Suprapubic skin (tissue), 4 donors: ENCODE measurements around the gene RBM43.

ENCODE experiments used
- EP300 ChIP-seq: sonication (generic); formaldehyde crosslinking; IDR thresholded peaks from one replicate; pipeline ENCODE4 v1.6.1; 2017; ENCODE audit warnings: antibody characterized with exemption
- POLR2A ChIP-seq, 2 donors: fragments of 450-650 bp; IDR thresholded peaks; one replicate each; pipeline ENCODE4 v1.6.1; 2017; ENCODE audit warnings: antibody characterized with exemption in 2 of 2, mild to moderate bottlenecking in 2 of 2, moderate library complexity in 2 of 2
- POLR2AphosphoS5 ChIP-seq, 3 donors: sonication (generic); formaldehyde crosslinking; IDR thresholded peaks; one replicate each; pipeline ENCODE4 v1.6.1; 2017; ENCODE audit warnings: antibody characterized with exemption in 3 of 3
- TF ChIP-seq, protein P1 (sequence below), 2 donors: fragments of 200-600 bp in 1 of 2; fragments of 450-650 bp in 1 of 2; sonication (generic) in 1 of 2; IDR thresholded peaks; one replicate each; pipeline ENCODE4 v1.5.1; 2016 to 2019; ENCODE audit warnings: antibody characterized with exemption in 2 of 2, mild to moderate bottlenecking in 1 of 2, moderate library complexity in 1 of 2

DNA sequence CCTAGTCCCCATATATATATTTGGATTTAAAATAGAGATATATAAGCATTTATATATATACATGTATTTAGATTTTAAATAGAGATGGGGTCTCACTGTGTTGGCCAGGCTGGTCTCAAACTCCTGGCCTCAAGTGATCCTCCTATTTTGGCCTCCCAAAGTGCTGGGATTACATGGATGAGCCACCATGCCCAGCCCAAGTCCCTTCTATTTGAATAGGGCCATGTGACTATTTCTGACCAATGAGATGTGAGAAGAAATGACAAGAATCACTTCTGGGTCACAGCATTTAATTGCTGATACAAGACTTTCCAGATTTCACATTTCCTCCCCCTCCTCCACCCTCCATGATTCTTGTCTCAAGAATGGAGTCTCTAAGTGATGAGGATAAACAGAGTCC, 6.4 kb upstream of the RBM43 start:
- TF ChIP-seq, protein P1, sequence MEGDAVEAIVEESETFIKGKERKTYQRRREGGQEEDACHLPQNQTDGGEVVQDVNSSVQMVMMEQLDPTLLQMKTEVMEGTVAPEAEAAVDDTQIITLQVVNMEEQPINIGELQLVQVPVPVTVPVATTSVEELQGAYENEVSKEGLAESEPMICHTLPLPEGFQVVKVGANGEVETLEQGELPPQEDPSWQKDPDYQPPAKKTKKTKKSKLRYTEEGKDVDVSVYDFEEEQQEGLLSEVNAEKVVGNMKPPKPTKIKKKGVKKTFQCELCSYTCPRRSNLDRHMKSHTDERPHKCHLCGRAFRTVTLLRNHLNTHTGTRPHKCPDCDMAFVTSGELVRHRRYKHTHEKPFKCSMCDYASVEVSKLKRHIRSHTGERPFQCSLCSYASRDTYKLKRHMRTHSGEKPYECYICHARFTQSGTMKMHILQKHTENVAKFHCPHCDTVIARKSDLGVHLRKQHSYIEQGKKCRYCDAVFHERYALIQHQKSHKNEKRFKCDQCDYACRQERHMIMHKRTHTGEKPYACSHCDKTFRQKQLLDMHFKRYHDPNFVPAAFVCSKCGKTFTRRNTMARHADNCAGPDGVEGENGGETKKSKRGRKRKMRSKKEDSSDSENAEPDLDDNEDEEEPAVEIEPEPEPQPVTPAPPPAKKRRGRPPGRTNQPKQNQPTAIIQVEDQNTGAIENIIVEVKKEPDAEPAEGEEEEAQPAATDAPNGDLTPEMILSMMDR (IDR thresholded peaks at IDR 0.05): no peak
- no peak for TF ChIP-seq POLR2A (IDR thresholded peaks at IDR 0.05)
- TF ChIP-seq POLR2AphosphoS5 (IDR thresholded peaks at IDR 0.05): no peak
- TF ChIP-seq EP300: no peak
